ENCODE data around the gene CWC27. TPM values are rescaled to one million over a fixed set of nuclear protein-coding genes. Genes with fewer than 3 reads are reported as not detected.
A peak's percentile ranks its signal among the peaks of the same experiment; 100 is the strongest.

The CWC27 gene
- total RNA-seq, 4 donors from 2014 or later, result 12.3 to 21.2 (median 13.4) TPM

DNA sequence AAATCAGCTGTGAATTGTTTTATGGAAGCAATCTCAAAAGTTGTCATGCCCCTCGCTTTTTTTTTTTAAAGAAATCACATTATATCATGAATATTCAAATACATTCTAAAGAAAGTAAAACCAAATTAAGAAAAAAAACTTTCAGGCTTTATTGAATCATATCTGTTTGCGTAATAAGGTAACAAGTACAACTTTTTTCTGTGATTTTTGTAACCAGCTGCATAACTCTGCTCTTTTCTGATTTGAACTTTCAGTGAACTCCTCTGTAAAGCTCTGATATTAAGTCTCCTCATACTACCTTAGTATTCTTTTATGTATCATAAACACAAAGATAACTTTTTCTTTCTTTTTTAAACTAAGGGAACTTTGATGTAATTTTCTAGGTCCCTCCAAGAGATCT, 65.3 kb downstream of the CWC27 start:
- 93% methylated on average over 2 of the region's 2 CpGs for WGBS
- Histone ChIP-seq H3K4me1 (peaks cover 11 to 48% (median 40%) of the 10 kb centered on the region in 4 donors), H3K9me3 (no peaks in the 10 kb centered on the region), H3K4me3 (no peak overlapping the region), H3K27me3 (no peaks in the 10 kb centered on the region), H3K27ac (replicated peaks in 1 of 4) (peak overlapping the region in 1 of 4 donors; percentile 24), H3K36me3 (no peaks in the 10 kb centered on the region)
- no peak for DNase-seq (ENCODE audit: extremely low spot score)
- TF ChIP-seq POLR2AphosphoS5 (IDR thresholded peaks at IDR 0.05) (no peak), CTCF (IDR thresholded peaks at IDR 0.05) (no peak), POLR2A (IDR thresholded peaks at IDR 0.05; ENCODE audit: low read depth) (no peak), EP300 (IDR thresholded peaks at IDR 0.05) (no peak)
- intact Hi-C loops (cut with DNase I), result no loop called here

- H3K27ac ChIP-seq (replicated peaks in 1 of 4), result peak overlapping the region in 1 of 4 donors; percentile 24
Measured at GRCh38 chr5:64834611-64835010, 65.9 kb downstream of the CWC27 start.

DNA sequence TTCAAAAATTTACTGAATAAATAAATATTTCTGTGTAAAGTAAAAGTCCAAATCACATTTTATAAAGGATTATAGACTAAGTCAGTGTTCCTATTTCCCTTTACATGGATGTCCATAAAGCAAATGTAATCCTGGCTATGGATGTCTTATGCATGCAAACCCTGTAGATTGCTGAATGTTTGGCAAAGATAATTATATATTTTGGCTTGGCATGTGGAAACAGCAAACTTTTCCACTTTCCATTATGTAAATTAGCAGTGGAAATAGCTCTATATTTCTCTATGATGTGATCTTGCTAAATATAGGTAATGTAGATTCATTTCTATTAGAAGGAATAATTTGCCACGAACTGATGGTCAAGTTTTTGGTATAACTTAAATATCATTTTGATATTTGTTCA, 66.5 kb downstream of the CWC27 start:
- no peak for TF ChIP-seq EP300 (IDR thresholded peaks at IDR 0.05)
- no peak for TF ChIP-seq POLR2AphosphoS5 (IDR thresholded peaks at IDR 0.05)
- TF ChIP-seq POLR2A (IDR thresholded peaks at IDR 0.05; ENCODE audit: low read depth), result no peak
- no peak for TF ChIP-seq CTCF (IDR thresholded peaks at IDR 0.05)
- no peak overlapping the region for H3K27ac ChIP-seq (replicated peaks in 1 of 4)
- H3K9me3 ChIP-seq, result no peaks in the 10 kb centered on the region
- H3K36me3 ChIP-seq, result no peaks in the 10 kb centered on the region
- H3K4me1 ChIP-seq, result peaks cover 11 to 48% (median 44%) of the 10 kb centered on the region in 4 donors
- 70% methylated on average over 1 of the region's 1 CpG for WGBS
- no peak overlapping the region for H3K4me3 ChIP-seq
- no peak for DNase-seq (ENCODE audit: extremely low spot score)
- H3K27me3 ChIP-seq, result no peaks in the 10 kb centered on the region
- intact Hi-C loops (cut with DNase I), result no loop called here

More at GRCh38 chr5:64834611-64835010, 65.9 kb downstream of the CWC27 start:
- WGBS, result 81% methylated on average over 1 of the region's 1 CpG
- Histone ChIP-seq H3K4me3 (no peak overlapping the region), H3K27me3 (no peaks in the 10 kb centered on the region), H3K36me3 (no peaks in the 10 kb centered on the region), H3K9me3 (no peaks in the 10 kb centered on the region), H3K4me1 (peaks cover 11 to 48% (median 44%) of the 10 kb centered on the region in 4 donors)
- intact Hi-C loops (cut with DNase I), result no loop called here
- TF ChIP-seq CTCF (IDR thresholded peaks at IDR 0.05) (no peak), EP300 (IDR thresholded peaks at IDR 0.05) (no peak), POLR2A (IDR thresholded peaks at IDR 0.05; ENCODE audit: low read depth) (no peak), POLR2AphosphoS5 (IDR thresholded peaks at IDR 0.05) (no peak)
- no peak for DNase-seq (ENCODE audit: extremely low spot score)

GRCh38 chr5:64836190-64836755, 67.5 kb downstream of the CWC27 start:
- intact Hi-C loops (cut with DNase I), result no loop called here
- no peak for DNase-seq (ENCODE audit: extremely low spot score)
- H3K27ac ChIP-seq (replicated peaks in 1 of 4), result peak overlapping the region in 3 of 4 donors; percentile 35 to 53 (median 49)
- peaks cover 0 to 6% (median 0%) of the 10 kb centered on the region in 4 donors for H3K36me3 ChIP-seq
- H3K4me3 ChIP-seq, result no peak overlapping the region
- no peaks in the 10 kb centered on the region for H3K9me3 ChIP-seq
- peaks cover 11 to 48% (median 44%) of the 10 kb centered on the region in 4 donors for H3K4me1 ChIP-seq
- no peak for TF ChIP-seq EP300 (IDR thresholded peaks at IDR 0.05)
- no peak for TF ChIP-seq CTCF (IDR thresholded peaks at IDR 0.05)
- TF ChIP-seq POLR2A (IDR thresholded peaks at IDR 0.05; ENCODE audit: low read depth), result no peak
- H3K27me3 ChIP-seq, result no peaks in the 10 kb centered on the region

DNA sequence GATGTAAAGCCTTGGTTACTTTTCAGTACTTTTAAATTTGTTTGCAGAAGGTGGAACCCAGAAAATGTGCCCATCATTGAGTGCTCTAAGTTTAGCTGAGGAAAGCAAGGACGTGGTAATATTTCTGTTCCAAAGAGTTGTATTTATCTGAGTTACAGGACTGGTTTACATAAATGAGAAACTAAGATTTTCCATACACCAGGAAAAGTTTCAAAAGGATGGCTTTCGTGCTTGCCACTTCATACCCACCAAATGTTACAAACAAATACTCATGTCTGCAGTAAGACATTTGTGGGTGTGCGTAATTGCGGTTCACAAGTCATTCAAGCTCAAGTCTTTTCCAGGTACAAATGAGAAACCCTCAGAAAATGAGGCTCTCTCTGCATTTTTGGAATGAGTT, 68.1 kb downstream of the CWC27 start:
- H3K36me3 ChIP-seq, result peaks cover 0 to 11% (median 0%) of the 10 kb centered on the region in 4 donors
- H3K4me1 ChIP-seq, result peaks cover 11 to 48% (median 44%) of the 10 kb centered on the region in 4 donors
- peak overlapping the region in 3 of 4 donors; percentile 35 to 53 (median 49) for H3K27ac ChIP-seq (replicated peaks in 1 of 4)
- no peak overlapping the region for H3K4me3 ChIP-seq
- intact Hi-C loops (cut with DNase I), result no loop called here
- H3K27me3 ChIP-seq, result no peaks in the 10 kb centered on the region
- H3K9me3 ChIP-seq, result no peaks in the 10 kb centered on the region
- TF ChIP-seq POLR2AphosphoS5 (IDR thresholded peaks at IDR 0.05) (no peak), CTCF (IDR thresholded peaks at IDR 0.05) (no peak), EP300 (IDR thresholded peaks at IDR 0.05) (no peak), POLR2A (IDR thresholded peaks at IDR 0.05; ENCODE audit: low read depth) (no peak)
- 65% methylated on average over 4 of the region's 4 CpGs for WGBS
- DNase-seq (ENCODE audit: extremely low spot score), result no peak

Measured in esophagus muscularis mucosa (tissue), 4 donors.